ENCODE data around the gene PALM2AKAP2. TPM values are rescaled to one million over a fixed set of nuclear protein-coding genes. Genes with fewer than 3 reads are reported as not detected.

Gene PALM2AKAP2
- total and polyA plus RNA-seq, 9 of the 15 experiments (the other 6 are each of a cell fraction or from before 2014, with no cell fraction given) = not detected

DNA sequence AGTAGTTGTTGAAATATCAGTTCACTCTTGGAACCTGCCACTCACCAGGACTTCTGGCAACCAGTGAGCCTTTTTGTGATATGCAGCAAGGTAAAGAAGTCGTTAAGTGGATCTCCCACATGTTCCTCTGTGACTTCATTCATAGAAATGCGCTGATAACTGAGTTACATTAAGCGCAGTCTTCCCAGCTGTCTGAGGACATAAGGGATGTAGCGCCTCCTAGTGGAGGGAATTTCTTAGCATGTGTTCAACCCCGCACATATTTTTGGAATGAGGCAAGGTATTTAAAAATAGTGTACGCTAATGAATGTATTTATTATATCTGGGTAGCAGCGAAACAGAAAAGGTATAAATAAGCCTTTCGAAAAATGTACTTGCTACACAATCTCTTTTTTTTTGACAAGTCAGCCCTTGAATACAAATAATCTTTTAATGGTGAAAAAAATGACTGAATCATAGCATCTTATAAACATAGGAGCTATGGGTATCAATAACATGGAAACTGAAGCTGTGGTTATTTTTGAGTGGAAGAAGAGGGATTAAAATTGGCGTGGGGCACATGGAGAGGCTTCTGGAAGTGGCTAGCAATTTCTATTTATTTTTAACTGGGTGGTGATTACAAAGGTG, 38.0 kb downstream of the PALM2AKAP2 start (continued):
- TF ChIP-seq, protein P1, sequence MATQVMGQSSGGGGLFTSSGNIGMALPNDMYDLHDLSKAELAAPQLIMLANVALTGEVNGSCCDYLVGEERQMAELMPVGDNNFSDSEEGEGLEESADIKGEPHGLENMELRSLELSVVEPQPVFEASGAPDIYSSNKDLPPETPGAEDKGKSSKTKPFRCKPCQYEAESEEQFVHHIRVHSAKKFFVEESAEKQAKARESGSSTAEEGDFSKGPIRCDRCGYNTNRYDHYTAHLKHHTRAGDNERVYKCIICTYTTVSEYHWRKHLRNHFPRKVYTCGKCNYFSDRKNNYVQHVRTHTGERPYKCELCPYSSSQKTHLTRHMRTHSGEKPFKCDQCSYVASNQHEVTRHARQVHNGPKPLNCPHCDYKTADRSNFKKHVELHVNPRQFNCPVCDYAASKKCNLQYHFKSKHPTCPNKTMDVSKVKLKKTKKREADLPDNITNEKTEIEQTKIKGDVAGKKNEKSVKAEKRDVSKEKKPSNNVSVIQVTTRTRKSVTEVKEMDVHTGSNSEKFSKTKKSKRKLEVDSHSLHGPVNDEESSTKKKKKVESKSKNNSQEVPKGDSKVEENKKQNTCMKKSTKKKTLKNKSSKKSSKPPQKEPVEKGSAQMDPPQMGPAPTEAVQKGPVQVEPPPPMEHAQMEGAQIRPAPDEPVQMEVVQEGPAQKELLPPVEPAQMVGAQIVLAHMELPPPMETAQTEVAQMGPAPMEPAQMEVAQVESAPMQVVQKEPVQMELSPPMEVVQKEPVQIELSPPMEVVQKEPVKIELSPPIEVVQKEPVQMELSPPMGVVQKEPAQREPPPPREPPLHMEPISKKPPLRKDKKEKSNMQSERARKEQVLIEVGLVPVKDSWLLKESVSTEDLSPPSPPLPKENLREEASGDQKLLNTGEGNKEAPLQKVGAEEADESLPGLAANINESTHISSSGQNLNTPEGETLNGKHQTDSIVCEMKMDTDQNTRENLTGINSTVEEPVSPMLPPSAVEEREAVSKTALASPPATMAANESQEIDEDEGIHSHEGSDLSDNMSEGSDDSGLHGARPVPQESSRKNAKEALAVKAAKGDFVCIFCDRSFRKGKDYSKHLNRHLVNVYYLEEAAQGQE (IDR thresholded peaks at IDR 0.05; ENCODE audit: borderline replicate concordance) = peak; percentile 49; the same call in 1 of the 2 replicates
- TF ChIP-seq, protein P1 (CRISPR knock-in tag; IDR thresholded peaks at IDR 0.05; ENCODE audit: low read depth) = no peak
- TF ChIP-seq SMC3 (conservative IDR thresholded peaks at IDR 0.05; ENCODE audit: insufficient read depth, low read depth, low read length) (peak; percentile 52; the same call in 1 of the 2 replicates), TEAD4 (IDR thresholded peaks at IDR 0.05; ENCODE audit: low read length) (peak; percentile 92), TEAD4 (CRISPR knock-in tag; IDR thresholded peaks at IDR 0.05; ENCODE audit: borderline replicate concordance) (no peak), RAD21 (CRISPR knock-in tag; conservative IDR thresholded peaks at IDR 0.05 in 1 of 2, IDR thresholded peaks at IDR 0.05 in 1 of 2) (peak; percentile 36 to 63), RBBP5 (IDR thresholded peaks at IDR 0.05; ENCODE audit: borderline replicate concordance, insufficient read depth, low read length, poor library complexity, severe bottlenecking) (no peak), CEBPB (tag; IDR thresholded peaks at IDR 0.05) (no peak), ATF7 (IDR thresholded peaks at IDR 0.05) (peak; percentile 35; the same call in 1 of the 2 replicates), TEAD1 (CRISPR knock-in tag; IDR thresholded peaks at IDR 0.05) (peak; percentile 98)

Measured in K562 (cell line).